Measurements from ENCODE around the gene WNT1.

- no peak for TF ChIP-seq CTCF (IDR thresholded peaks at IDR 0.05; ENCODE audit: low read depth, low read length, poor library complexity, severe bottlenecking)
- TF ChIP-seq EZH2phosphoT487 (IDR thresholded peaks at IDR 0.05; ENCODE audit: borderline replicate concordance, low read length): no peak
Measured at GRCh38 chr12:48998497-48999353, 20.6 kb downstream of the WNT1 start.

Data from DOHH2 (cell line).